ENCODE measurements around the gene ABCA3.

- TF ChIP-seq, protein P1, sequence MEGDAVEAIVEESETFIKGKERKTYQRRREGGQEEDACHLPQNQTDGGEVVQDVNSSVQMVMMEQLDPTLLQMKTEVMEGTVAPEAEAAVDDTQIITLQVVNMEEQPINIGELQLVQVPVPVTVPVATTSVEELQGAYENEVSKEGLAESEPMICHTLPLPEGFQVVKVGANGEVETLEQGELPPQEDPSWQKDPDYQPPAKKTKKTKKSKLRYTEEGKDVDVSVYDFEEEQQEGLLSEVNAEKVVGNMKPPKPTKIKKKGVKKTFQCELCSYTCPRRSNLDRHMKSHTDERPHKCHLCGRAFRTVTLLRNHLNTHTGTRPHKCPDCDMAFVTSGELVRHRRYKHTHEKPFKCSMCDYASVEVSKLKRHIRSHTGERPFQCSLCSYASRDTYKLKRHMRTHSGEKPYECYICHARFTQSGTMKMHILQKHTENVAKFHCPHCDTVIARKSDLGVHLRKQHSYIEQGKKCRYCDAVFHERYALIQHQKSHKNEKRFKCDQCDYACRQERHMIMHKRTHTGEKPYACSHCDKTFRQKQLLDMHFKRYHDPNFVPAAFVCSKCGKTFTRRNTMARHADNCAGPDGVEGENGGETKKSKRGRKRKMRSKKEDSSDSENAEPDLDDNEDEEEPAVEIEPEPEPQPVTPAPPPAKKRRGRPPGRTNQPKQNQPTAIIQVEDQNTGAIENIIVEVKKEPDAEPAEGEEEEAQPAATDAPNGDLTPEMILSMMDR (IDR thresholded peaks at IDR 0.05) = no peak
- no peak for TF ChIP-seq POLR2A (IDR thresholded peaks at IDR 0.05)
- no peak for TF ChIP-seq EP300 (IDR thresholded peaks at IDR 0.05)
These were observed 110.8 kb downstream of the ABCA3 start for GRCh38 chr16:2229632-2230250.
